ENCODE data around the gene URB1. TPM values are rescaled to one million over a fixed set of nuclear protein-coding genes. Genes with fewer than 3 reads are reported as not detected.
"Not testable (repeated sequence)": the region's sequence is repeated elsewhere in the genome, so short reads cannot be mapped to it uniquely, and the experiment has no call there.

The URB1 gene
- total and polyA plus RNA-seq, 9 donors, result 7.6 to 29.6 (median 18.0) TPM

- intact Hi-C loops (cut with DNase I), result no loop called here
Measured at GRCh38 chr21:32370998-32371766, 21.6 kb downstream of the URB1 start.

GRCh38 chr21:32368961-32369360 lies 23.9 kb downstream of the URB1 start:
- WGBS, 3 donors, result 59 to 79% (median 68%) methylated on average over 1 of the region's 1 CpG
- peaks cover 12% of the 10 kb centered on the region for H3K4me1 ChIP-seq (ENCODE audit: insufficient read depth)
- H3K4me3 ChIP-seq; intact Hi-C loops (cut with DNase I); DNase-seq; H3K9me3 ChIP-seq; H3K27me3 ChIP-seq; H3K27ac ChIP-seq; H3K36me3 ChIP-seq: not testable (repeated sequence)

More at GRCh38 chr21:32370998-32371766, 21.6 kb downstream of the URB1 start:
- TF ChIP-seq CTCF (IDR thresholded peaks at IDR 0.05) (no peak), POLR2A (IDR thresholded peaks at IDR 0.05) (no peak), EP300 (IDR thresholded peaks at IDR 0.05) (no peak)
- no peaks in the 10 kb centered on the region for H3K36me3 ChIP-seq
- peak overlapping the region in 1 of 2 donors; percentile 64 for H3K27ac ChIP-seq
- no peak overlapping the region for H3K4me3 ChIP-seq
- H3K4me1 ChIP-seq (ENCODE audit: insufficient read depth), result peaks cover 12% of the 10 kb centered on the region
- WGBS, 3 donors, result 43 to 56% (median 50%) methylated on average over 6 of the region's 6 CpGs
- H3K9me3 ChIP-seq, result no peaks in the 10 kb centered on the region
- H3K27me3 ChIP-seq, result no peaks in the 10 kb centered on the region
- no peak for DNase-seq

GRCh38 chr21:32368386-32368785 lies 24.4 kb downstream of the URB1 start:
- intact Hi-C loops (cut with DNase I), result no loop called here
- H3K27me3 ChIP-seq, result no peaks in the 10 kb centered on the region
- no peaks in the 10 kb centered on the region for H3K36me3 ChIP-seq
- TF ChIP-seq CTCF (IDR thresholded peaks at IDR 0.05) (no peak), EP300 (IDR thresholded peaks at IDR 0.05) (no peak), POLR2A (IDR thresholded peaks at IDR 0.05) (no peak)
- WGBS, 3 donors, result 81 to 87% (median 85%) methylated on average over 9 of the region's 9 CpGs
- no peak for DNase-seq
- H3K27ac ChIP-seq, result no peak overlapping the region
- no peaks in the 10 kb centered on the region for H3K9me3 ChIP-seq
- H3K4me3 ChIP-seq, result no peak overlapping the region
- peaks cover 12% of the 10 kb centered on the region for H3K4me1 ChIP-seq (ENCODE audit: insufficient read depth)

- Histone ChIP-seq H3K4me3 (no peak overlapping the region), H3K4me1 (ENCODE audit: insufficient read depth) (peaks cover 9% of the 10 kb centered on the region), H3K27ac (no peak overlapping the region), H3K9me3 (no peaks in the 10 kb centered on the region), H3K27me3 (no peaks in the 10 kb centered on the region), H3K36me3 (no peaks in the 10 kb centered on the region)
- TF ChIP-seq POLR2A (IDR thresholded peaks at IDR 0.05) (no peak), EP300 (IDR thresholded peaks at IDR 0.05) (no peak)
- WGBS, 3 donors, result 91 to 96% (median 94%) methylated on average over 1 of the region's 1 CpG
- intact Hi-C loops (cut with DNase I), result no loop called here
- DNase-seq, result no peak
Measured at GRCh38 chr21:32367158-32367557, 25.7 kb downstream of the URB1 start.

- DNase-seq, result no peak
Measured at GRCh38 chr21:32366191-32366590, 26.6 kb downstream of the URB1 start.

More at GRCh38 chr21:32366191-32366590, 26.6 kb downstream of the URB1 start:
- intact Hi-C loops (cut with DNase I), result no loop called here
- no peak overlapping the region for H3K27ac ChIP-seq
- TF ChIP-seq POLR2A (IDR thresholded peaks at IDR 0.05) (no peak), CTCF (IDR thresholded peaks at IDR 0.05) (no peak), EP300 (IDR thresholded peaks at IDR 0.05) (no peak)
- H3K9me3 ChIP-seq, result no peaks in the 10 kb centered on the region
- peaks cover 8% of the 10 kb centered on the region for H3K4me1 ChIP-seq (ENCODE audit: insufficient read depth)
- WGBS, 3 donors, result 86 to 95% (median 92%) methylated on average over 4 of the region's 4 CpGs
- H3K27me3 ChIP-seq, result no peaks in the 10 kb centered on the region
- no peak overlapping the region for H3K4me3 ChIP-seq
- H3K36me3 ChIP-seq, result no peaks in the 10 kb centered on the region
